GM18868 (cell line): ENCODE measurements around the gene TGFBR3.

ENCODE experiments used
- ATAC-seq: cut with Tn5 transposase; IDR thresholded peaks from one replicate; pipeline ENCODE4 v1.9.1; 2021; ENCODE audit warnings: mild to moderate bottlenecking, moderate library complexity; ENCODE audit not compliant: unreplicated experiment

The TGFBR3 gene

DNA sequence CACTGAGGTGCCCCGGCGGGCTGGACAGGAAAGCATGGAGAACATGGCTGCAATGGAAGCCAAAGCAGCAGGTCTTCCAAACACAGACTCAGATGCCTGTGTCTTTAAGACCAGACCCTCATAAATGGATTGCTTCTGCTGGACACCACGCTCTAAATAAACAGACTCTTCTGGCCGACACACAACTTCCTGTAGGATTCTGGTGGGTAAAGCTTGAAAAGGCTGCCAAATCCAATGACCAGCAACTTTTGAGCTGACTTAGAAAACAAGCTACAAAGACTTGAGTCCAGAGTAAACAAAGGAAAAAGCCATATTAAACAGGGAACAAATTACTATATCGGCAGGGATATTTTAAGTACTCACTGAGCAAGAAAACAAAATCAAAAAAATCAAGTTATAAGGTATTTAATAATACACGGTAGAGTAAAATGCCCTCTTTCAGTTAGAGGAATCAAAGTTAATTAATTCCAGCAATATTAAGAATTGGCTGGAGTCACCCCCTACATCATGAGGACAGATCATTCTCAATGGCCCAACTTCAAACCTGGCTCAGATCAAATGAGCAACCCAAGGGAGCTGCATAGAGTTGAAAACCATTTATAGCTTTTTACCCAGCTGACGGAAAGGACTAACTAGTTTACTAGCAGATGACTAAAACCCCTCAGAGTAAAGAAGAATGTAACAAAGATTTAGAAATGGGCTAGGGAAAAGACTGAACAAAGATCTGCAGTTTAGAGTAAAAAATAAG, 102.4 kb downstream of the TGFBR3 start:
- no peak for ATAC-seq

DNA sequence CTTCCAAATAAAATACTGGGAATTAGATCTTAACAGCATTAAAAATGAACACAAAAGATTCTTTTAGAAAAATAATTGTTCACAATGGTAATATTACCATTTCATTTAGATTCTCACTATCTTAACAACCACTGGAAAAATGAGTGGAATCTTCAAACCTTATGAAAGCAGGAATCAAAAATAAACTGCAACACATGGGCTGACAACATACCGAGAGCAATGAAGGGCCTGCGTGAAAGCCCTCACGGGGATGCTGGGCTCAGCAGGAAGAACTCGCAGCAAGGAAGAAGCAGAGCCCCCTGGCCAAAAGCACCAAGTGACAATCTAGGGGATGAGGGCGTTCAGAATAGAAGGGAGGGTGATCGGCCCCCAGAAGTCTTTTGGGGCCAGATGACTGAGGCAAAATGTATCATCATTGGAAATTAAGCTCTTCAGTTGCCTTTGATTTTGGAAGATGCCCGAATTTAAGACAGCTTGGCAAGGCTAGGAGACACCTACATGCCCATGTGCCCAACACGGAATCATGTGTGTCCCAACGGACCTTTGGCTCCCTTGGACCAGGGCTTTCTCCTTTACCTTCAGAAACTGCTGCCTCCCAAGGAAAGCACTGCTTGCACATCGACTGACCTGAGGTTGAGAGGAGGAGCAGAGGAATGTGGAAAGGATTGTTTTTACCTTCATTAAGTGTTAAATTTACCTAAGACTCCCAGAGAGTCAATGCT, 103.9 kb downstream of the TGFBR3 start:
- ATAC-seq = no peak

DNA sequence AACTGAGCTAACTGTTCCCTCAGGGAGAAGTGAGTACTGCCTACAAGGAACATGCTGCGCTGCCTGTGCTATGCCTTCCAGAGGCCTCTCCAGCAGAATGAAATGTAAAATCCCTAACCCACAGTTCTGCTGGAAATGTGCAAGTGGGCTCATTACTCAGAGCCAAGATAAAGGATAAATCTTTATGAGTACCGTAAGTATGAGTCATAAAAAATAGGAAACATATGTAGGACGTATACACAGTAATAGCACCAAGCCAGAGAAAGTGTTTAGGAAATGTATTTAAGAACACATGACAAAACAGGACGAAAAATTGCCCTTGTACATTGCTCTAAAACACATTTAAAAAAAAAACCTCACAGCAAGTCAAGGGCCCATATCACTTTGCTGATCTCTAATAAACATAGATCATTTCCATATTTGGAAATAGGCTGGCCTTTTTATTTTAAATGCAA, 104.6 kb downstream of the TGFBR3 start:
- no peak for ATAC-seq

DNA sequence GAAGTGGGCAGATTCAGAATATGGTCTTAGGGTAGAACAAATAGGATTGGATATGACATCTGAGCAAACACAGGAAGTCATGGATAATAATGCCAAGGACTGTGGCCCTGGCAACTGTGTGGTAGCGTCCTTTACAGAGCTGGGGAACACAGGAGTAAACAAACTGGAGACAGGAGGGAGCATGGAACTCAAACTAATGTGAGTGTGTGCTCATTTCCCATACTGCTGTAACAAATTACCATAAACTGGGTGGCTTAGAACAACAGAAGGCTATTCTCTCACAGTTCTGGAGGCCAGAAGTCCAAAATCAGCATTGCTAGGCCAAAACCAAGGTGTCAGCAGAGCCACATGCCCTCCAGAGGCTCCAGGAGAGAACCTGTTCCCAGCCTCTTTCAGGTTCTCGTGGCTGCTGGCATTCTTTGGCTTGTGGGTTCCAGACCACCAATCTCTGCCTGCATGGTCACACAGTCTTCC, 106.4 kb downstream of the TGFBR3 start:
- no peak for ATAC-seq

DNA sequence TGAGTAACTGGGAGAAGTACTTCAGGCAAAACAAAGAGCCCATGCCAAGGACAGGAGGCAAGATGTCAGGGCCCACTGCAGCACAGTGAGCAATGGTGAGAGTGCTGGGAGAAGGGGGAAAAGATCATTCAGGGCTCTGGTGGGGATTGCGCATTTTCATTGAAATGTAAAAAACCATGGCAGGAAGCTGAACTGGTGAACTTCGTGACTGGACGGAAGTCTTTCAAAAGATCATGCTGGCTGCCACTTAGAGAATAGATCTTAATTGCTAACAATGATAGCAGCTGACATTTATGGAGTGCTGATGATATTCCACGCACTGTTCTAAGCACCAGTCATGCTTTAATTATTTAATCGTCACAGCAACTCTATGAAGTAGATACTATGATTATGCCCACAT, 107.0 kb downstream of the TGFBR3 start:
- no peak for ATAC-seq

DNA sequence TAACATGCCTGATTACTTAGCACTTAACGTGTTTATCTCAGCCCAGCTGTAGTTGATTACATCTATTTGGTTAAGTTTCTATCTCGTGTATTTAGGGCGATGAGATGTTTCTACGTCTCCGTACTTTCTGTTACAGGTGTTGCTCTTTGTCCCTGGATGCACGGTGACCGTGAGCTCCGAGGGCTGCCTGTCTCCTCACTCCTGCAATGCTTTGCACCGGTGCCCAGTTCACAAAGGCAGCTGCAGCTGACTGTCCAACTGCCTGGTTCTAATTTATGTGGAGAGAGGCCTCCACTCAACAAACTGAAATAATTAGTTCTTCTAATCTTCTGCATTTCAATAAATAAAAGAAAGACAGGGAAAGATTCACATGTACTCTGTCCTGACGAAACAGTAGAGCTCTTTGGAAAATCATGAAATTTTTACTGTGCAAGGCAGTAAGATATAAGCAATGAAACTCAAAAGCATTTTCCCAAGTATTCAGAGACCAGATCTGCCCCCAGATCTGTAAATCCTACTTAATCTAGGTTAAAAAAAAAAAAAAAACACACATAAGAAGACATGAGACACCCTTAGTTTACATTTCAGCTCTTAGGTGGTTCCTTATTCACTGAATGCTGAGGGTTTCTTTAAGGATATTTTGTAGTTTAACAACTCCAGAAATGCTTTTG, 108.2 kb downstream of the TGFBR3 start:
- ATAC-seq = no peak

DNA sequence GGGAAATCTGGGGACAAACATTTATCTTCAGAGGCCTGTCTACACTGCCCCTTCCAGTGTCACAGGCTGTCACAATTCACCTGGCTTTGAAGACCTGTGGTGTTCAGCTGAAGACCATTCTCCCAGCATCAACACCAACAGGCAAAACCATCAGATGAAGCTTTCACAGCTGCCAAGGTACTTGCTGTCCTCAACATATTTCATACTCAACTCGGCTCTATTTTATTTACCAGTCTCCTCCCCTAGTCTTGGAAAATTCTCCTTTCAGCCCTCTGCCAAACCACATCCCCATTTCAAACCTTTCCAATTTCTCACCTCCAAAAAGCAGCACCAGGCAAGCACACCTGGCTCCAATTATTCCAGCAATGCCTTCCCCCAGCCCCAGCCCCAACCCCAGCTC, 108.8 kb downstream of the TGFBR3 start:
- ATAC-seq = no peak

DNA sequence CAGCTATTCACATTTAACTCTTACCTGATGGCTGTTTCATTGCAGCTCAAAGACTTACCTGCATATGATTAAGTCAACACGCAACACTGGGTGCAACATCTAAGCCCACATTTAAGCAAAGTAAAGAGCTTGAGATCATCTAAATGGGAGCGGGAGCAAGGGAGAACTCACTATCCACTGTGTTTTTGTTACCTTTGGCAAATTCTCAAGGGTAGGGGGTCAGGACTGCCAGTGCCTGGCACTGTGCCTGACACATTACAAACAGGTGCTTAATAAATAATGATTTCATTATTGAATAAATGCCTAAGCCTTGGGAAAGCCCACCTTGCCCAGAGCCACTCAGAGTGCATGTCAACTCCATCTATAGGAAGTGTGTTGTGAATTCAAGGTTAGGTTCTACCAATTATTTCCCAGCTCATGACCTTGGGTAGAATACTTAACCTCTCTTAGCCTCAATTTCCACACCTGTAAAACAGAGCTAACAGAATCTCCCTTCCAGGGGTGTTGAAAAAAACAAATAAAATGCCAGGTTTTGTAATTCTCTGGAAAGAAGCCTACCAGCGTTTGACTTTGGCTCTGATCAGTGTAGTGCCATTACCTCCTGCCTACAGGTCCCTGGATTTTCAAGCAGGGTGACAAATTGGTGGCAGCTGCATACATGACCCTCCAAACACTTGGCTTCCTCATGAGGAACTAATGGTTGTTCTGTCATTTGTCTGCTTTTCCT, 109.7 kb downstream of the TGFBR3 start:
- ATAC-seq = no peak

DNA sequence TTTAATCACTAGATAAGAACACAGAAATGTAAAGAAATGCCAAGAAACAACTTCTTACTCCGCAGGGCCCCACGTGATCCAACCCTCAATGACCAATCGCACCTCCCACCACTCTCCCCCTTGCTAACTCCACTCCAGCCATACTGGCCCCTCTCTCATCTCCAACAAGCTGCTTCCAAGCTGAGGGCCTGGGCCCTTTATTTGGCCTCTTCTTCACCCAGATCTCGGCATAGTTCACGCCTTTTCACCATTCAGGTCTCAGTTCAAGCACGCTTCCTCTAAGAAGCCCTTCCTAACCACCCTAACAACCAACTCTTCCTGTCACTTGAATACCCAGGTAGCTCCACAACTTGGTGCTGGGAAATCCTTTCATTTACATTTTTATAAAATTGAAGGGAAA, 110.7 kb downstream of the TGFBR3 start:
- no peak for ATAC-seq

DNA sequence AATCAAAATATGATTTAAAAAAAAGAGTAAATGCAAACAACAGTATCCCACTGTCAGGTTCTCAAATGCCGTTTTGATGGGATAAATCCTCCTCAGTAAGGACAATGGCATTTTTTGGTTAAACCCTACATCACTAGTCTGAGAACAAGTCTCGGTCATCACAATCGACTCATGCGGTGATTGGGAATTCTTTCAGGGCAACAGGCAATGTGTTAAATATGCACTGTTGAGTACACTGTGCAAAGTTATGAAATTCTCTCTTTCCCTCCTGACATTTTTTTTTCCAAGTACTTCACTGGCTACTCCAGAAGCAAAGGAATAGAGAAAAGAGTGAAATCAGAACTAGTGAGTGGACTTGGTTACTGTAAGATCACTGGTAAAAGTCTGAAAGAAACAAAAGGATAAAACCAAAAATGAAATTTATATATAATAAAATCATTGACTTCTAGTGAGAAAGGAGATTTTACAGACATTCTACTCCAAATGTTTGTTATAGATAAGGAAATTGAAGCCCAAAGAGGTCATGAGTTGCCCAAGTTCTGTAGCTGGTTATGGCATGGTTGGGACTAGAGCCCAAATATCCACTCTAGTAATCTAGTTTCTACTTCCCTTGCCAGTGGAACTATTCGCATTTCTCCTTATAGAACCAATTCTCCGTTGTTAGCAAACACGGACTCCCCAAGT, 111.3 kb downstream of the TGFBR3 start:
- no peak for ATAC-seq

DNA sequence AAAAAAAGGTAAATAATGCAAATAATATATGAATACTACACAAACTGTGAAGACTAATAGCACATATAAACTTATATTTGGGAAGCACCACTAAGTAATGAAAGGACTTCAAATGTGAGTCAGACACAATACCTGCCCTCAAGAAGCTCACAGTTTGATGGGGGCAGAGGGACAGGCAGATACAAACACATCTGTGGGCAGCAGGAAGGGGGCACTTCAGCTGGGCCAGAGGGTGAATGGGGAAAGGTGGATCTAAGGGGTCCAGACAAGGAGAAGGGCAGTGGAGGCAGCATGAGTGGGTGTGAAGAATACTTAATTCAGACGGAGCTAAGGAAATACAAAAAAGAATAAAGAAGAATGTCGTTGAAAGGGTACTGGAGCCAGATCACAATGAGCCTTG, 114.2 kb downstream of the TGFBR3 start:
- no peak for ATAC-seq

DNA sequence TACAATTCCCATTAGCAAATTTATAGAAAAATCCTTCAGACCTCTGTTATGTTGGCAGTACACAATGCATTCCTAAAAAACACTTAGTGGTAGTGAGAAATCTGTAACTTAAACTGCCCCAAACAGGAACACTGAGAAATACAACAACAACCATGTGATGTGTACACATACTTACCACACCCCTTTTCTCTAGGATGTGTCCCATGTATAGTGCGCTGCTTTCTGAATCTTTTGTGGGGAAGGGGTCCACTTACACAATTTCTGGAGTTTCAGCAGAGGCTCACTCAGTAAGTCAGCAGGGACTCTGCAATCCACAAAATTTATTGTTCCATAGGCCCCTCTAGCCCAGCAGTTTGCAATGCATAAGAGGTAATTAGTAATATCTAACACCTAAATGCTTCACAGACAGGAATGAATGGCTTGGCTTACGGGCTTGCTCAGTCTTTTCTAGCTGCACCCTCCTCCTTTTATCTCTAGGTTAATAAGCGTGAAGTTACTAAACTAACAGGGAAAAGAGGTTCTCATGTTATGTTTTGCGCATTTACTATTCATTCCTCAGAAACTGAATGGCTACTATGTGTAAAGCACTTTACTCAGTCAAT, 115.2 kb downstream of the TGFBR3 start:
- ATAC-seq = no peak

DNA sequence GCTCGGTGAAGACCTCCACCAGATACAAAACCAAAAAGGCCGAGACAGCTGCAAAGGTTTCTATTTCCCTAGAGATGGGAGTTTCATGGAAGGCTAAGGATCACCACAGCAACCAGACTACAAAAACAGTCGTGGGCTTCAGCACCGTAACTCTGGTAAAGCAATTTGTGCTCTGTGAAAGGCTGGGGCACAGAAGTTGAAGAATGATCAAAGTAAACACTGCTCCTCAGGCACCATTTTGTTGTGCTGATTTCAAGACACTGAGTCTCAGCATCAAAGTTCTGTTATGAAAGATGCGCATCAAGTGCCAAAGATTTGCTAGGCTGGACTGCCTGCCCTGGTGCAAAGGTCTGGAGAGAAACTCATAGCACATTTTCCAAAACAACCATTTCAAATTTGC, 116.2 kb downstream of the TGFBR3 start:
- ATAC-seq = no peak

DNA sequence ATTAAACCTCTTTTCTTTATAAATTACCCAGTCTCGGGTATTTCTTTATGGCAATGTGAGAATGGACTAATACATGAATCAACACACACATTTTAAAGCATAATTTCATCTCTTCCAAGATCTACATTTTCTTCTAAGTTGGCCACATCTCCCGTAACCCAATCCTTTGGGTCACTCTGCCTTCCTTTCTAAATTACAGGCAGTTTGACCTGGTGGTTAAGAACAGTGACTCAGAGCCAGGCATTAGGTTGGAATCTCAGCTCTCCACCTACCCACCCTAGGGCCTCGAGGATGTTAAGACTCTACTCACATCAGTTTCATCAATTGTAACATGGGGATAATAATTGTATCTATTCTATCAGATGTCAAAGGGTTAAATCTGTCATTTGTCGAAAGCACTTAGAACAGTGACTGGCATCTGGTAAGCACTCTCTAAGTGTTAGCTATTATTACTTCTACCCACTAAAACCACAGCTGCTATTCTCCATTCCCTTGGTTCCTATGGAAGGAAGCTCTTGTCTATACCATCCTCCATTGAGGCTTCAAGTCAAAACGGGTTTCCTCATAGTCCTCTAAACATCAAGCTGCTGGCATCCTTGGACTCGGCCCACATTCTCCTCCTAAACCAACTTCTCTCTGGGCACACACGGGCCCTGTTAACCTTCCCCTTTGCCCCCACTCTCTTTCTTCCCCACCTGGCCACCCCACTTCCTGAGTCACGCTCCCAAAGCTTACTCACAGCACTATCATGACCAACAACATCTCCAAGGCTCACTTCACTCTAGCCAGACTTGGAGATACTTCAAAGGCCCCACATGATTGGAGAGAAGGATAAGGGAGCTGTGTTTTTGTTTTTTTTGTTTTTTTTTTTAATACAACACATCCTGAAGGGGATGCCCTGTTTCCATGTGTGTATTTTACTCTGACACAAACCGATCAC, 116.9 kb downstream of the TGFBR3 start:
- no peak for ATAC-seq

DNA sequence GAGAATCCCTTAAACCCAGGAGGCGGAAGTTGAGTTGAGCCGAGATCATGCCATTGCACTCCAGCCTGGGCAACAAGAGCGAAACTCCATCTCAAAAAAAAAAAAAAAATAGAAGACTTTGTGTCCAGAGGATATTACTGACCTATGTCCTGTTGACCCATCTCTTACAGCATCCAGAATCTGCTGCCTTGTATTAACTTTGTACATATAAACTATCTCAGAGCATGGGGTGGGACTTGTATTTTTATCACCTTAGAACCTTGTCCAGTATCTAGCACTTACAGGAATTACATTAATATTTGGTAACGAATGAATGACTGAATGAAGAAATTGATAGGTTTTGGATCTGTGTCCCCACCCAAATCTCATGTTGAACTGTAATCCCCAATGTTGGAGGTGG, 117.8 kb downstream of the TGFBR3 start:
- ATAC-seq = no peak

DNA sequence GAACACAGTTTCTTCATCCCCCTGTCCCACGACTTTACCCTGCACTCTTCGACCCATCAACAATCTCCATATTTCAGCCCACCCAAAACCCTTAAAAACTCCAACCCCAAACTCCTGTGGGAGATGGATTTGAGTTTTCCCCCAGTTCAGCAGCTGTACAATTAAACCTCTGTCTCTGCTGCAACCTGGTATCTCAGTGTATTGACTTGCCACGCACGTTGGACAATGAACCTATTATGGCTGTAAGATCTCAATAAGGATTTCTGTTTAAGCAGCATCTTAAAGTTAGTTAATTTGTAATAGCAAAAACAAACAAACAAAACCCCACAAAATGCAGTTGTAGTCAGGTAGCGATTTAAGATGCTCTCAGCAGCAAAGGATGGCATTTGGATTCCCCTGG, 119.1 kb downstream of the TGFBR3 start:
- no peak for ATAC-seq

DNA sequence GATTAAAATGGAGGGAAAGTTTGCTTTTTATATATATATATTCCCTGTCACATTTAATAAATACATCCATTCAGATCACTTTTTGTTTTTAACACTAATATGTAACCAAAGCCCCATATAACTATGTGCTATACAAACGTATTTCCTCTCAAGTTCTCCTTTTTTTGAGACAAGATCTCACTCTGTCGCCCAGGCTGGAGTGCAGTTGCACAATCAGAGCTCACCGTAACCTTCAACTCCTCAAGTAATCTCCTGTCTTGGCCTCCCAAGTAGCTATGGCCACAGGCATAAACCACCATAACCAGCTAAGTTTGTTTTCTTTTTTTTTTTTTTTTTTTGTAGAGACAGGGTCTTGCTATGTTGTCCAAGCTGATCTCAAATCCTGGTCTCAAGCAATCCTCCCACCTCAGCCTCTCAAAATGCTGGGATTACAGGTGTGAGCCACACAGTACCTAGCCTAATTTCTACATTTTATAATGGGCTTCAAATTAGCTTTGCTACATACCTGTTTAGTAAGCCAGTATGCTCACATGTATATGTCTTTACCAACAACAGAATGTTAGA, 120.0 kb downstream of the TGFBR3 start:
- no peak for ATAC-seq

DNA sequence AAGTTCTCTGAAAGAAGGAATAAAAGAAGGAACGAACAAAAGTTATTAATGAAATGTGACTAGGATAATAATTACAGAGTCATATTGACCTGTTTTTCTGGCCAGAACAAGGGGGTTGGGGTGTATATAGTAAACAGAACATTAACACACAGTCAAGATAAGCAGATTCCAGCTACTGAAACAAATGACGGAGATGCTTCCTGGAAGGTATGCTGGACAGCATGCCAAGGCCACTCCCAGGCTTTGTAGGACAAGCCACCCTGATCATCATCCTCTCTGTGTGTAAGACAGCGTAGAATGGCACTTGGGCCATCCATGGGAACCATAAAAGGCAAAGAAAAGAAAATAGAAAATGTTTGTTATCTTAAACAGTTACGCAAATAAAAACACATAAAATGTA, 120.7 kb downstream of the TGFBR3 start:
- ATAC-seq = no peak
